Stimulated activated effector memory CD8-positive, alpha-beta T cell treated with anti-CD3 and anti-CD28 coated beads, Interleukin-12 subunit alpha, Interleukin-12 subunit beta, amount 100 ng/mL, for 72 hours (primary cell): ENCODE measurements around the gene THTPA.

Experiments
- ATAC-seq: fragments of 150-1000 bp; cut with Tn5 transposase; 2 replicates; pipeline ENCODE4 v1.10.0; 2021
- DNase-seq, 2 donors: peaks; one replicate each; pipeline ENCODE4 v3.0.0; 2021 to 2022; ENCODE audit warnings: low spot score in 2 of 2
- H3K27ac Mint-ChIP-seq: one replicate; pipeline ENCODE4 v1.8.0; 2022; ENCODE audit warnings: mild to moderate bottlenecking, mixed read lengths
- H3K36me3 Mint-ChIP-seq: one replicate; pipeline ENCODE4 v1.8.0; 2022; ENCODE audit warnings: mild to moderate bottlenecking, mixed read lengths
- H3K4me1 Mint-ChIP-seq: one replicate; pipeline ENCODE4 v1.8.0; 2022; ENCODE audit warnings: mixed read lengths
- H3K4me3 Mint-ChIP-seq: one replicate; pipeline ENCODE4 v1.8.0; 2022; ENCODE audit warnings: mild to moderate bottlenecking, mixed read lengths
- H3K9me3 Mint-ChIP-seq: one replicate; pipeline ENCODE4 v1.8.0; 2022; ENCODE audit warnings: mixed read lengths

Gene THTPA

GRCh38 chr14:23558346-23559009 is 2.4 kb downstream of the THTPA start:
- DNase-seq (no peak), ATAC-seq (no peak)
- peaks cover 71% of the 10 kb centered on the region for H3K4me1 Mint-ChIP-seq
- no peaks in the 10 kb centered on the region for H3K9me3 Mint-ChIP-seq
- no peak overlapping the region for H3K27ac Mint-ChIP-seq
- H3K36me3 Mint-ChIP-seq = peaks cover 48% of the 10 kb centered on the region
- H3K4me3 Mint-ChIP-seq = peak overlapping the region; percentile 91

GRCh38 chr14:23559010-23559925 is 3.2 kb downstream of the THTPA start:
- H3K9me3 Mint-ChIP-seq = no peaks in the 10 kb centered on the region
- peak overlapping the region; percentile 81 for H3K27ac Mint-ChIP-seq
- H3K4me1 Mint-ChIP-seq = peaks cover 77% of the 10 kb centered on the region
- H3K36me3 Mint-ChIP-seq = peaks cover 53% of the 10 kb centered on the region
- H3K4me3 Mint-ChIP-seq = no peak overlapping the region
- DNase-seq (peak; percentile 71 to 77), ATAC-seq (no peak)

GRCh38 chr14:23559926-23560520 is 4.0 kb downstream of the THTPA start:
- peak overlapping the region; percentile 81 for H3K27ac Mint-ChIP-seq
- H3K36me3 Mint-ChIP-seq = peaks cover 60% of the 10 kb centered on the region
- H3K9me3 Mint-ChIP-seq = no peaks in the 10 kb centered on the region
- ATAC-seq (no peak), DNase-seq (no peak)
- no peak overlapping the region for H3K4me3 Mint-ChIP-seq
- H3K4me1 Mint-ChIP-seq = peaks cover 84% of the 10 kb centered on the region

GRCh38 chr14:23561259-23561658 is 5.2 kb downstream of the THTPA start:
- ATAC-seq (no peak), DNase-seq (no peak)
- no peaks in the 10 kb centered on the region for H3K9me3 Mint-ChIP-seq
- peak overlapping the region; percentile 81 for H3K27ac Mint-ChIP-seq
- peaks cover 78% of the 10 kb centered on the region for H3K4me1 Mint-ChIP-seq
- no peak overlapping the region for H3K4me3 Mint-ChIP-seq
- peaks cover 64% of the 10 kb centered on the region for H3K36me3 Mint-ChIP-seq

- H3K4me1 Mint-ChIP-seq = peaks cover 76% of the 10 kb centered on the region
- H3K4me3 Mint-ChIP-seq = no peak overlapping the region
- no peaks in the 10 kb centered on the region for H3K9me3 Mint-ChIP-seq
- ATAC-seq (no peak), DNase-seq (no peak)
- peaks cover 73% of the 10 kb centered on the region for H3K36me3 Mint-ChIP-seq
- peak overlapping the region; percentile 81 for H3K27ac Mint-ChIP-seq
Measured at GRCh38 chr14:23561873-23562821, 6.1 kb downstream of the THTPA start.

- Mint-ChIP-seq H3K4me3 (no peak overlapping the region), H3K9me3 (no peaks in the 10 kb centered on the region), H3K4me1 (peaks cover 75% of the 10 kb centered on the region), H3K36me3 (peaks cover 79% of the 10 kb centered on the region), H3K27ac (peak overlapping the region; percentile 56)
- ATAC-seq (no peak), DNase-seq (peak; percentile 41 to 73)
Measured at GRCh38 chr14:23562822-23563472, 6.9 kb downstream of the THTPA start.

- peaks cover 76% of the 10 kb centered on the region for H3K4me1 Mint-ChIP-seq
- no peak overlapping the region for H3K4me3 Mint-ChIP-seq
Measured at GRCh38 chr14:23563473-23564180, 7.6 kb downstream of the THTPA start.

GRCh38 chr14:23564181-23564812 is 8.2 kb downstream of the THTPA start:
- DNase-seq = no peak
- no peak for ATAC-seq
- no peak overlapping the region for H3K4me3 Mint-ChIP-seq
- H3K27ac Mint-ChIP-seq = peak overlapping the region; percentile 99
- H3K36me3 Mint-ChIP-seq = peaks cover 82% of the 10 kb centered on the region
- H3K9me3 Mint-ChIP-seq = no peaks in the 10 kb centered on the region
- H3K4me1 Mint-ChIP-seq = peaks cover 71% of the 10 kb centered on the region

More at GRCh38 chr14:23563473-23564180, 7.6 kb downstream of the THTPA start:
- Mint-ChIP-seq H3K36me3 (peaks cover 79% of the 10 kb centered on the region), H3K27ac (peak overlapping the region; percentile 99), H3K9me3 (no peaks in the 10 kb centered on the region)
- DNase-seq = no peak
- no peak for ATAC-seq

- Mint-ChIP-seq H3K9me3 (no peaks in the 10 kb centered on the region), H3K4me1 (peaks cover 66% of the 10 kb centered on the region), H3K27ac (peak overlapping the region; percentile 99), H3K4me3 (no peak overlapping the region), H3K36me3 (peaks cover 79% of the 10 kb centered on the region)
- no peak for ATAC-seq
- DNase-seq = no peak
Measured at GRCh38 chr14:23564876-23565275, 8.8 kb downstream of the THTPA start.

- ATAC-seq (no peak), DNase-seq (no peak)
- Mint-ChIP-seq H3K27ac (peak overlapping the region; percentile 99), H3K4me3 (peak overlapping the region; percentile 99), H3K9me3 (no peaks in the 10 kb centered on the region), H3K36me3 (peaks cover 72% of the 10 kb centered on the region), H3K4me1 (peaks cover 58% of the 10 kb centered on the region)
Measured at GRCh38 chr14:23565626-23566025, 9.6 kb downstream of the THTPA start.

GRCh38 chr14:23566112-23566777 is 10.2 kb downstream of the THTPA start:
- peak overlapping the region; percentile 99 for H3K27ac Mint-ChIP-seq
- ATAC-seq (no peak), DNase-seq (no peak)
- peak overlapping the region; percentile 99 for H3K4me3 Mint-ChIP-seq
- peaks cover 58% of the 10 kb centered on the region for H3K4me1 Mint-ChIP-seq
- no peaks in the 10 kb centered on the region for H3K9me3 Mint-ChIP-seq
- peaks cover 66% of the 10 kb centered on the region for H3K36me3 Mint-ChIP-seq

- Mint-ChIP-seq H3K4me3 (peak overlapping the region; percentile 99), H3K4me1 (peaks cover 54% of the 10 kb centered on the region), H3K27ac (peak overlapping the region; percentile 99), H3K36me3 (peaks cover 60% of the 10 kb centered on the region), H3K9me3 (no peaks in the 10 kb centered on the region)
- ATAC-seq (no peak), DNase-seq (no peak)
Measured at GRCh38 chr14:23566778-23567185, 10.7 kb downstream of the THTPA start.
